Stimulated activated CD4-positive, alpha-beta T cell treated with anti-CD3 and anti-CD28 coated beads, Interleukin-1b, Interleukin-23, amount 100 ng/mL, for 24 hours (primary cell): ENCODE data around the gene CYFIP2.

Experiments
- DNase-seq, 4 experiments: peaks; one replicate each; pipeline ENCODE4 v3.0.0-alpha.2; 2020; ENCODE audit warnings: low read depth in 4 of 4, low spot score in 1 of 4

CYFIP2 gene

GRCh38 chr5:157352756-157353340, 86.9 kb downstream of the CYFIP2 start:
- DNase-seq, result peak in 2 of 4 experiments; percentile 33 to 50

GRCh38 chr5:157354800-157355199, 88.9 kb downstream of the CYFIP2 start:
- DNase-seq, result no peak

- DNase-seq, result no peak
Measured at GRCh38 chr5:157356576-157356975, 90.7 kb downstream of the CYFIP2 start.

GRCh38 chr5:157357823-157358222, 91.9 kb downstream of the CYFIP2 start:
- no peak for DNase-seq

GRCh38 chr5:157358871-157359270, 92.9 kb downstream of the CYFIP2 start:
- no peak for DNase-seq

GRCh38 chr5:157359356-157360055, 93.6 kb downstream of the CYFIP2 start:
- DNase-seq, result no peak

- DNase-seq, result no peak
Measured at GRCh38 chr5:157362012-157362411, 96.1 kb downstream of the CYFIP2 start.

GRCh38 chr5:157362502-157362901, 96.6 kb downstream of the CYFIP2 start:
- DNase-seq, result no peak

- no peak for DNase-seq
Measured at GRCh38 chr5:157362982-157363381, 97.1 kb downstream of the CYFIP2 start.

- DNase-seq, result no peak
Measured at GRCh38 chr5:157365732-157366131, 99.8 kb downstream of the CYFIP2 start.

GRCh38 chr5:157366741-157367674, 101.1 kb downstream of the CYFIP2 start:
- DNase-seq, result no peak

GRCh38 chr5:157369507-157369906, 103.6 kb downstream of the CYFIP2 start:
- DNase-seq, result no peak

GRCh38 chr5:157370967-157371366, 105.0 kb downstream of the CYFIP2 start:
- no peak for DNase-seq

- no peak for DNase-seq
Measured at GRCh38 chr5:157371655-157372471, 105.9 kb downstream of the CYFIP2 start.

GRCh38 chr5:157372472-157372822, 106.5 kb downstream of the CYFIP2 start:
- no peak for DNase-seq

GRCh38 chr5:157378509-157378908, 112.6 kb downstream of the CYFIP2 start:
- no peak for DNase-seq

- no peak for DNase-seq
Measured at GRCh38 chr5:157379983-157380382, 114.1 kb downstream of the CYFIP2 start.

GRCh38 chr5:157381746-157382145, 115.8 kb downstream of the CYFIP2 start:
- DNase-seq, result no peak

- DNase-seq, result no peak
Measured at GRCh38 chr5:157382996-157383800, 117.3 kb downstream of the CYFIP2 start.

- DNase-seq, result no peak
Measured at GRCh38 chr5:157384971-157385709, 119.2 kb downstream of the CYFIP2 start.
